GM15510 (cell line): ENCODE data around the gene WDR41.

Source experiments
- POLR2A ChIP-seq: IDR thresholded peaks from 3 replicates; pipeline ENCODE4 v1.6.1; 2011; ENCODE audit warnings: borderline replicate concordance; ENCODE audit not compliant: insufficient read length; ENCODE audit errors: extremely low read depth

WDR41 gene

GRCh38 chr5:77391240-77391765, 100.8 kb downstream of the WDR41 start:
- TF ChIP-seq POLR2A, result no peak

GRCh38 chr5:77390795-77391194, 101.3 kb downstream of the WDR41 start:
- no peak for TF ChIP-seq POLR2A

GRCh38 chr5:77390221-77390620, 101.9 kb downstream of the WDR41 start:
- no peak for TF ChIP-seq POLR2A

- no peak for TF ChIP-seq POLR2A
Measured at GRCh38 chr5:77389746-77390145, 102.4 kb downstream of the WDR41 start.
